UCSD-AML1 (cell line): ENCODE results near the gene DIRAS1.
"Not testable (repeated sequence)": the region's sequence is repeated elsewhere in the genome, so short reads cannot be mapped to it uniquely, and the experiment has no call there.

Experiments used
- DNase-seq: peaks from one replicate; lab custom pipeline; 2025; ENCODE audit not compliant: unreplicated experiment; lab: John Stamatoyannopoulos, UW

Gene DIRAS1

DNA sequence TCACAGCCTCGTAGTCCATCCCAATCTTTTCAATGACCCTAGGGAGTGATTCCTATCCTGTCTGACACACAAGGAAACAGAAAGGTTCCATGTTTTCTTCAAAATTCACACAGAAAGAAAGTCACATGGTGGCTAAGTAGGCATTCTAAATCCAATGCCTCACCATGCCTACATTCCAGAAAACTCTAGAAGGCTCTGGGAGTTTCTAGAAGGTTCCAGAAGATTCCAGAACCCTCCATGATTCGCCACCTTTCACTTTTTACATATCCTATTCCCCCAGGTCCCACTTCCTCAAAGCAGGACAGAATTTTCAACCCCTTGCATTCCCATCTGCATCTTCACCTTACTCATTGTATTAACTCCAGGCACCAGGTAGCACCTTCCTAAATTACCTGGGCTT lies 41.7 kb downstream of the DIRAS1 start:
- no peak for DNase-seq

DNA sequence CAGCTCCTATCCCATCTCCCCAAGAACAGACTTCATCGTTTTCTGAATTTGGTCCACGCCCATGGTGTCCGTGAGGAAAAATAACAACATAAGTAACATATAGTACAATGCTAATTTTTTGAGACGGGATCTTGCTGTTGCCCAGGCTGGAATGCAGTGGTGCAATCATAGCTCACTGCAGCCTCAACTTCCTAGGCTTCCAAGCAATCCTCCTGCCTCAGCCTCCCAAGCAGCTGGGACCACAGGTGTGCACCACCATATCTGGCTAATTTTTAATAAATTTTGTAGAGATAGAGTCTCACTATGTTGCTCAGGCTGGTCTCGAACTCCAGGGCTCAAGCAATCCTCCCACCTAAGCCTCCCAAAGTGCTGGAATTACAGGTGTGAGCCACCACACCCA lies 42.2 kb downstream of the DIRAS1 start:
- not testable (repeated sequence) for DNase-seq

GRCh38 chr19:2678044-2678671 lies 43.0 kb downstream of the DIRAS1 start:
- DNase-seq, result no peak

- DNase-seq, result no peak
Observed at GRCh38 chr19:2676823-2677222, 44.3 kb downstream of the DIRAS1 start.

- no peak for DNase-seq
Observed at GRCh38 chr19:2675892-2676291, 45.3 kb downstream of the DIRAS1 start.

GRCh38 chr19:2670217-2670616 lies 51.0 kb downstream of the DIRAS1 start:
- DNase-seq, result no peak

- DNase-seq, result no peak
Observed at GRCh38 chr19:2668175-2668763, 52.9 kb downstream of the DIRAS1 start.

GRCh38 chr19:2667349-2667748 lies 53.8 kb downstream of the DIRAS1 start:
- DNase-seq, result not testable (repeated sequence)

GRCh38 chr19:2666344-2666994 lies 54.7 kb downstream of the DIRAS1 start:
- DNase-seq, result no peak

- no peak for DNase-seq
Observed at GRCh38 chr19:2665103-2665502, 56.1 kb downstream of the DIRAS1 start.
